Fibroblast of pulmonary artery (primary cell): ENCODE data around the gene FHIT.

Experiments used
- DNase-seq: peaks from one replicate; pipeline ENCODE4 v3.0.0-alpha.2; 2010; ENCODE audit warnings: low read depth
- H3K4me3 ChIP-seq: replicated peaks from 2 replicates; pipeline ENCODE4 v1.5.1; 2011; ENCODE audit warnings: low read depth, mild to moderate bottlenecking, control low read depth, low read length, moderate library complexity
- TF ChIP-seq, protein P1 (sequence below): IDR thresholded peaks from 2 replicates; pipeline ENCODE4 v1.5.1; 2011; ENCODE audit warnings: mild to moderate bottlenecking, control low read depth, low read length, inconsistent platforms; ENCODE audit errors: missing control alignments

The FHIT gene

GRCh38 chr3:60153221-60153999, 1097.8 kb downstream of the FHIT start:
- H3K4me3 ChIP-seq: no peak overlapping the region

DNA sequence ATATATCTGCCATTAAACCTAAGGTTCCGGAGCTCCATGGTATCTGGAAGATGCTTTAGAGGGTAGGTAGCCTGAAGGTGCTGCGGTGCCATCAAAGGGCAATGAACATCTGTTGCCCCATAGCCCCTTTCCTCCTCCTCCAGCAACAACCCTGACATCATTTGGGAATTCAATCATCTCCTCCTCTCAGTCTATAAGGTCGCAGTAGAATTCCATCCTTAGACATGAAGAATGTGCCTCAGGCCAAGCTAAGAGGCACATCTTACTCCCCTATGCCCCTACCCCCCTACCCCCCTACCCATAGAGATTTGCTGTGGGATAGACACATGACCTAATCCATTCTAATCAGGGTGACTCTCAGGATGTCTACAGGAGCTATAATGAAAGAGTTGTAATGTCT, 1101.8 kb downstream of the FHIT start:
- TF ChIP-seq, protein P1, sequence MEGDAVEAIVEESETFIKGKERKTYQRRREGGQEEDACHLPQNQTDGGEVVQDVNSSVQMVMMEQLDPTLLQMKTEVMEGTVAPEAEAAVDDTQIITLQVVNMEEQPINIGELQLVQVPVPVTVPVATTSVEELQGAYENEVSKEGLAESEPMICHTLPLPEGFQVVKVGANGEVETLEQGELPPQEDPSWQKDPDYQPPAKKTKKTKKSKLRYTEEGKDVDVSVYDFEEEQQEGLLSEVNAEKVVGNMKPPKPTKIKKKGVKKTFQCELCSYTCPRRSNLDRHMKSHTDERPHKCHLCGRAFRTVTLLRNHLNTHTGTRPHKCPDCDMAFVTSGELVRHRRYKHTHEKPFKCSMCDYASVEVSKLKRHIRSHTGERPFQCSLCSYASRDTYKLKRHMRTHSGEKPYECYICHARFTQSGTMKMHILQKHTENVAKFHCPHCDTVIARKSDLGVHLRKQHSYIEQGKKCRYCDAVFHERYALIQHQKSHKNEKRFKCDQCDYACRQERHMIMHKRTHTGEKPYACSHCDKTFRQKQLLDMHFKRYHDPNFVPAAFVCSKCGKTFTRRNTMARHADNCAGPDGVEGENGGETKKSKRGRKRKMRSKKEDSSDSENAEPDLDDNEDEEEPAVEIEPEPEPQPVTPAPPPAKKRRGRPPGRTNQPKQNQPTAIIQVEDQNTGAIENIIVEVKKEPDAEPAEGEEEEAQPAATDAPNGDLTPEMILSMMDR: no peak
- no peak for DNase-seq

More at GRCh38 chr3:60153221-60153999, 1097.8 kb downstream of the FHIT start:
- TF ChIP-seq, protein P1: no peak
- no peak for DNase-seq

DNA sequence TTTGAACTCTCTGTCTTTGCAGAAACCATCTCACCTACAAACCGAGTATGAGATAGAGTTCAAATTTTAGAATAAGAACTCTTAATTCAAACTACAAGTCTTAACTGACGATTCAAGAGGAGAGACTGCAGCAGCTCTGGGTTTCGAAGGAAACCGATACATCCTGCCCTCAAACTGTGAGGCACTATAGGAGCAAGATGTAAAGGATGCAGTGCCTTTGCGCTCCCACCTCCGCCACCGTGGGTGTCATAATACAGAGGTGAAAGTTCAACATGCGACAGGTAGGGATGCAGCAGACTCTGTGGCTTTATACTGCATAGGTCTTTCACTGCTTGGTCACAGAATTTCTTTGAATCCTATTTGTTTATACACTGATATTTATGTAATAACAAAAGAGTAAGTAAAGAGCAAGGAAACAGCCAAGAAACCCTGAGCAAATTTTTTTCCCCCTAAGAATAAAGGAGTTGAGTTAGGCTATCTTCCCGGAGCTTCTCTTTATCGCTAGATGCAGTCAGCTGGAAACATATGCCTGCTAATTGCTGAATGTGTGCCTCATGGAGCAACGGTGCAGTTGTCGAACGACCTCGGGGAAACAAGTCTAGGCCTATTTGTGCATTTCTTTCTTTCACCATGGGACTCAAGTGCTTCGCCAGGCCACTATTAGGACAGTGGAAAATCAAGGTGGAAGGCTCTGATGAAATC, 1103.9 kb downstream of the FHIT start:
- TF ChIP-seq, protein P1: no peak
- no peak overlapping the region for H3K4me3 ChIP-seq
- no peak for DNase-seq

More for the DNA sequence above, 1101.8 kb downstream of the FHIT start:
- no peak overlapping the region for H3K4me3 ChIP-seq

GRCh38 chr3:60146121-60146520, 1105.1 kb downstream of the FHIT start:
- TF ChIP-seq, protein P1: no peak
- H3K4me3 ChIP-seq: no peak overlapping the region
- no peak for DNase-seq

DNA sequence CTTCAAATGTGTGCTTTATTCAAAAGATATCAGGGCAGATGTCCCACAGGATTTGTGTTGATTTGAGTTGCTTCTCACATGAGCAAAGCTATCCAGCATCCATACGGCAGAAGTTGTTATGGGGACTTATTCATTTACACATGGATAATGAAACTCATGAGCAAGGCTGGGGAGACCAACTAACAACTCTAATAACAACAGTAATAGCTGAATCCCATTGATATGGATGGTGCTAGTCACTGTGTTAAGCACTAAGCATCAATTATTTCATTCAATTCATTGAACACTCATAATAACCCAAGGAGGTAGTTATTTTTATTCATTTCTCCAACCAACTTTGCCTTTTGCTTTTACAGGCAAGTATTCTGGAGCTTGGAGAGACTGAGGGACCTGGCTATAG, 1107.2 kb downstream of the FHIT start:
- H3K4me3 ChIP-seq: no peak overlapping the region
- TF ChIP-seq, protein P1: no peak
- DNase-seq: no peak

DNA sequence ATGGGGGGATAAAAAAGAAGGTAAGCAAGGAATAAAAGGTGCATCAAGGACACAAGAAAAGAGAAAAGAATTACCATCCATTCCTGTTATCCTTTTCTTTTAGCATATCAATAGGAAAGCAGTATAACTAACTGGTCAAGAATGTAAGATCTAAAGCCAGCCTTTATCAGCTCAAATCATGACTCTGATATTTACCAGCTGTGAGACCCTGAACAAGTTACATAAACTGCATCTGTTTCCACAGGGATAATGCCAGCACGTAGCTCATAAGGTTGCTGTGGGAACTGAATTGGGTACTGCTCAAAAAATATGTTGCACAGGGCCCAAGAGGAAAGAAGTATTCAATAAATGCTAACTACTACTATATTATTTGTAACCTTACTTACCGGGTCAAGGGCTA, 1109.2 kb downstream of the FHIT start:
- TF ChIP-seq, protein P1: no peak
- H3K4me3 ChIP-seq: no peak overlapping the region
- DNase-seq: no peak

- no peak for DNase-seq
- no peak overlapping the region for H3K4me3 ChIP-seq
- TF ChIP-seq, protein P1: no peak
Observed at GRCh38 chr3:60140160-60140559, 1111.1 kb downstream of the FHIT start.
